Measurements from ENCODE around the gene LHX2.

DNA sequence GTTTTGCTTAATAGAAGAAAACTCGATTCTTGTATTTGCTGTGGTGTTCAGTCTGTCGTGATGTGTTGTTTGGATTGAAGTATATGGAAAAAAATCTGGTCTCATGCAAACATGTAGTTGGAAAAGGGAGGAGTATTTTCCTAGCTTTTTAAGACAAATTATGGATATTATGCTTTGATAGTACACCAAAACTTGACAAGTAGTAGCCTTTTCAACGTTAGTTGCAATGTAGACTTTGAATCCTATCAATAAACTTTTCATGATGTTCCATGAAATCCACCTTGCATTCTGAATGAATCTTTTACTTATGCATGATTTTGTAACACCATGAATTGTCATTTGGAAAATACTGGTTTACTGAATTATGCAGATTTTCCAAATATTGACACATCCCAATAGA lies 64.2 kb downstream of the LHX2 start:
- no peak for TF ChIP-seq POLR2A (IDR thresholded peaks at IDR 0.05)
- TF ChIP-seq CTCF (IDR thresholded peaks at IDR 0.05), result no peak
